Measurements from ENCODE around the gene CDK8.

DNA sequence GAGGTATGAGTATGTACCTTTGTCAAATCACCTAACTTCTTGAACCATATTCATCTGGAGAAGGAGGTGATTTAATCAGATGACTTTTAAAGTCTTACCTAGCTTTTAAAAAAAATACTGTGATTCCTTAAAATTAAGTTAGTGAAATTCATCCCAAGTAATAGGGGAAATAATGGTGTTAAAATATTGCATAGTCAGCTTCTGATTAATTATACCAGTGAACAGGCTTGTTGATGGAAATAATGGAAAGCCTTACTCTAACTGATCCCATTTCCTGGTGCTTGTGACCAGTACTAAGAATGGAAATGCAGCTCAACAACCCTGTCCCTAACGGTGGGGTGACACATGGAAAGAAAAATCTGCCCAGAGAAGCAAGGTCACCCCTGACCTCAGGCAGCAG, 130.7 kb downstream of the CDK8 start:
- no peak for TF ChIP-seq RAD21 (IDR thresholded peaks at IDR 0.05; ENCODE audit: low read depth)
- no peak for TF ChIP-seq NFIC (IDR thresholded peaks at IDR 0.05)
- TF ChIP-seq MAX (IDR thresholded peaks at IDR 0.05), result no peak

Data from Ishikawa (cell line).